ENCODE data around the gene MYRIP.

- TF ChIP-seq SPI1 (IDR thresholded peaks at IDR 0.05; ENCODE audit: low read depth, low read length) (no peak), TAF1 (IDR thresholded peaks at IDR 0.05; ENCODE audit: low read depth, low read length) (no peak), POLR2A (IDR thresholded peaks at IDR 0.05; ENCODE audit: low read depth, low read length) (no peak), POLR2AphosphoS5 (IDR thresholded peaks at IDR 0.05; ENCODE audit: low read depth, low read length) (no peak), POU2F2 (IDR thresholded peaks at IDR 0.05; ENCODE audit: low read depth, low read length) (no peak)
Measured at GRCh38 chr3:40109641-40110490, 300.5 kb downstream of the MYRIP start.

All from GM12891 (cell line).